HEK293 (cell line): ENCODE results near the gene PCCA.

Experiments used
- CTCF ChIA-PET: fragments of 350-600 bp; formaldehyde crosslinking; extraction: SDS; loops from one replicate; lab custom pipeline; 2021; ENCODE audit warnings: antibody characterized with exemption; lab: Yijun Ruan, JAX
- POLR2A ChIA-PET: fragments of 300-600 bp; formaldehyde crosslinking; extraction: SDS; loops from one replicate; lab custom pipeline; 2020; ENCODE audit warnings: antibody characterized with exemption, inconsistent platforms; lab: Yijun Ruan, JAX
- H3K27ac ChIP-seq: fragments of 200-500 bp; sonication (Bioruptor generic); 2 replicates; pipeline ENCODE4 v1.5.1; 2014; ENCODE audit warnings: low read depth, low read length, control low read depth, inconsistent platforms; ENCODE audit errors: extremely low read depth
- H3K36me3 ChIP-seq, 2 experiments: fragments of 200-500 bp in 1 of 2; sonication (Bioruptor generic) in 1 of 2; 1 replicate in 1 of 2; 2 replicates in 1 of 2; pipeline ENCODE4 v1.5.1; 2014 to 2017; ENCODE audit warnings: inconsistent platforms in 2 of 2, low read length in 2 of 2; ENCODE audit not compliant: control insufficient read depth in 2 of 2, insufficient read depth in 1 of 2
- H3K4me1 ChIP-seq: fragments of 200-500 bp; sonication (Bioruptor generic); 2 replicates; pipeline ENCODE4 v1.5.1; 2014; ENCODE audit warnings: mild to moderate bottlenecking, low read length, inconsistent platforms; ENCODE audit not compliant: control insufficient read depth, insufficient read depth
- H3K4me3 ChIP-seq: 2 replicates; pipeline ENCODE4 v1.5.1; 2011; ENCODE audit warnings: low read depth, mild to moderate bottlenecking, control low read depth, low read length, moderate library complexity
- H3K9me3 ChIP-seq: fragments of 200-500 bp; sonication (Bioruptor generic); 2 replicates; pipeline ENCODE4 v1.5.1; 2014; ENCODE audit warnings: low read depth, low read length, inconsistent platforms; ENCODE audit not compliant: control insufficient read depth, insufficient read depth
- FEZF1 ChIP-seq: fragments of 450-650 bp; formaldehyde crosslinking; IDR thresholded peaks from 2 replicates; pipeline ENCODE4 v1.5.1; 2016; ENCODE audit warnings: missing biosample characterization, missing genetic modification characterization
- INSM2 ChIP-seq: fragments of 450-650 bp; formaldehyde crosslinking; IDR thresholded peaks from 2 replicates; pipeline ENCODE4 v1.5.1; 2016; ENCODE audit warnings: missing biosample characterization, missing genetic modification characterization
- KLF10 ChIP-seq: fragments of 450-650 bp; IDR thresholded peaks from 2 replicates; pipeline ENCODE4 v1.5.1; 2018; ENCODE audit warnings: missing biosample characterization, mild to moderate bottlenecking, missing genetic modification characterization
- PRDM6 ChIP-seq: fragments of 450-650 bp; formaldehyde crosslinking; IDR thresholded peaks from 2 replicates; pipeline ENCODE4 v1.5.1; 2017; ENCODE audit warnings: missing biosample characterization, missing genetic modification characterization
- SCRT1 ChIP-seq: fragments of 450-650 bp; formaldehyde crosslinking; IDR thresholded peaks from 2 replicates; pipeline ENCODE4 v1.5.1; 2016; ENCODE audit warnings: missing biosample characterization, missing genetic modification characterization, borderline replicate concordance
- YY1 ChIP-seq: fragments of 450-650 bp; formaldehyde crosslinking; IDR thresholded peaks from 2 replicates; pipeline ENCODE4 v1.5.1; 2018; ENCODE audit warnings: missing biosample characterization, missing genetic modification characterization
- ZBTB21 ChIP-seq: fragments of 450-650 bp; formaldehyde crosslinking; IDR thresholded peaks from 2 replicates; pipeline ENCODE4 v1.5.1; 2017; ENCODE audit warnings: missing biosample characterization, missing genetic modification characterization
- ZBTB44 ChIP-seq: fragments of 450-650 bp; IDR thresholded peaks from 2 replicates; pipeline ENCODE4 v1.5.1; 2018; ENCODE audit warnings: missing biosample characterization, mild to moderate bottlenecking, missing genetic modification characterization
- ZBTB7A ChIP-seq: fragments of 450-650 bp; formaldehyde crosslinking; IDR thresholded peaks from 2 replicates; pipeline ENCODE4 v1.5.1; 2016; ENCODE audit warnings: low read depth, missing biosample characterization, missing genetic modification characterization
- ZEB2 ChIP-seq: fragments of 450-650 bp; formaldehyde crosslinking; IDR thresholded peaks from 2 replicates; pipeline ENCODE4 v1.5.1; 2016; ENCODE audit warnings: missing biosample characterization, missing genetic modification characterization
- ZNF112 ChIP-seq: fragments of 450-650 bp; formaldehyde crosslinking; IDR thresholded peaks from 2 replicates; pipeline ENCODE4 v1.5.0; 2017; ENCODE audit warnings: missing biosample characterization, missing genetic modification characterization
- ZNF221 ChIP-seq: fragments of 450-650 bp; formaldehyde crosslinking; IDR thresholded peaks from 2 replicates; pipeline ENCODE4 v1.5.1; 2017; ENCODE audit warnings: missing biosample characterization, missing genetic modification characterization, borderline replicate concordance
- ZNF394 ChIP-seq: fragments of 450-650 bp; formaldehyde crosslinking; IDR thresholded peaks from 2 replicates; pipeline ENCODE4 v1.5.1; 2016; ENCODE audit warnings: missing biosample characterization, missing genetic modification characterization, mild to moderate bottlenecking, moderate library complexity, borderline replicate concordance
- ZNF514 ChIP-seq: fragments of 450-650 bp; formaldehyde crosslinking; IDR thresholded peaks from 2 replicates; pipeline ENCODE4 v1.5.1; 2016; ENCODE audit warnings: missing biosample characterization, missing genetic modification characterization
- ZNF555 ChIP-seq: fragments of 450-650 bp; formaldehyde crosslinking; conservative IDR thresholded peaks from 2 replicates; pipeline ENCODE4 v1.5.1; 2017; ENCODE audit warnings: missing biosample characterization, mild to moderate bottlenecking, missing genetic modification characterization, inconsistent platforms
- ZNF558 ChIP-seq: fragments of 450-650 bp; formaldehyde crosslinking; IDR thresholded peaks from 2 replicates; pipeline ENCODE4 v1.5.1; 2016; ENCODE audit warnings: missing biosample characterization, missing genetic modification characterization
- ZNF561 ChIP-seq: fragments of 450-650 bp; IDR thresholded peaks from 2 replicates; pipeline ENCODE4 v1.5.1; 2018; ENCODE audit warnings: missing biosample characterization, missing genetic modification characterization, borderline replicate concordance
- ZNF776 ChIP-seq: fragments of 450-650 bp; formaldehyde crosslinking; IDR thresholded peaks from 2 replicates; pipeline ENCODE4 v1.5.0; 2017; ENCODE audit warnings: missing biosample characterization, missing genetic modification characterization, borderline replicate concordance
- TF ChIP-seq, protein P1 (sequence below): fragments of 450-650 bp; formaldehyde crosslinking; IDR thresholded peaks from 2 replicates; pipeline ENCODE4 v1.5.1; 2016; ENCODE audit warnings: missing biosample characterization, missing genetic modification characterization
- TF ChIP-seq, protein P2 (sequence below): fragments of 450-650 bp; formaldehyde crosslinking; IDR thresholded peaks from 2 replicates; pipeline ENCODE4 v1.5.1; 2016; ENCODE audit warnings: missing biosample characterization, missing genetic modification characterization
- TF ChIP-seq, protein P3 (sequence below): fragments of 450-650 bp; formaldehyde crosslinking; IDR thresholded peaks from 2 replicates; pipeline ENCODE4 v1.5.1; 2016; ENCODE audit warnings: missing biosample characterization, missing genetic modification characterization
- TF ChIP-seq, protein P4 (sequence below): fragments of 450-650 bp; formaldehyde crosslinking; IDR thresholded peaks from 2 replicates; pipeline ENCODE4 v1.5.1; 2016; ENCODE audit warnings: missing biosample characterization, missing genetic modification characterization

The PCCA gene

DNA sequence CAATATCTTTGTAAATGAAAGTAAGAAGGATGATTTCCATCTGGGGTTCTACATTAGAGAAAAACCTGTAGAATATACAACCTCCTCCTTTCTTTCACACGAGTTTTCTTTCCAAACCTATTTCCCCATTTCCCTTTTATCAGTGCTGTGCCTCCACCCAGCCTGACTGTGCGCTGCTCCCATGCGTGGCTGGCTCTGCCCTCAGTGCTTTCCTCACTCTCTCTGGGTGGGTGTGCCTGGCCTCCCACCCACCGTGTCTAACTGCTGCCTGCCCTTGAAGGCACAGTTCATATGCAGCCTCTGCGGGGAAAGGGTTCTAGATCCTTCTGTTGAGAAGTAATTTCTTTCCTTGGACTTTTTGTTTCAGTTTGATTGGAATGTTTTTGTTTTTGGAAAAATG is 70.7 kb downstream of the PCCA start (continued):
- TF ChIP-seq ZEB2 (tag by site-specific recombination) (no peak), ZNF394 (tag by site-specific recombination) (no peak)

- POLR2A ChIA-PET, result no interaction called here
- no peak overlapping the region for H3K4me3 ChIP-seq
- CTCF ChIA-PET, result no interaction called here
Measured at GRCh38 chr13:100160450-100160849, 71.6 kb downstream of the PCCA start.

DNA sequence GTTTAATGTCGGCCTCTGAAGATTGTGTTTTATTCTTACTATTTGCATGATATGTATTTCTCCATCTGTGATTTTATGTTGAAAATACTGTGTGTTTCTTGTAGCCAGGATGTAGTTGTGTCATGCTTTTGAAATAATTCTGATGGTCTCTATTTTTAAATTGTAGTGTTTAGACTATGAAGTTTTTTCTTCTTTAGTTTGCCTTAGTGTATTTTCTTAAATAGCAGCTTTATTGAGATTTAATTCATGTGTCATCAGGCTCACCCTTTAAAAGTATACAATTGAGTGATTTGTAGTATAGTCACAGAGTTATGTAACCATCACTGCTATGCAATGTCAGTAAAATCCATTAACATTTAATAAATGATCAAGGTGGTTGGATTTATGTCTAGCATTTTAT is 74.5 kb downstream of the PCCA start:
- H3K4me3 ChIP-seq, result no peak overlapping the region
- no peak overlapping the region for H3K27ac ChIP-seq
- H3K36me3 ChIP-seq, result no peaks in the 10 kb centered on the region
- H3K9me3 ChIP-seq, result no peaks in the 10 kb centered on the region
- no peaks in the 10 kb centered on the region for H3K4me1 ChIP-seq
- POLR2A ChIA-PET, result interaction anchor here (0.6 kb wide), 1 partner anchor 90 kb away, joined by 3 read pairs; no protein-coding TSS in a partner anchor
- CTCF ChIA-PET, result interaction anchor here (0.7 to 1.4 kb wide), 2 partner anchors 10 to 188 kb away, joined by 3 to 4 read pairs; no protein-coding TSS in a partner anchor
- TF ChIP-seq FEZF1, result no peak
- no peak for TF ChIP-seq ZNF514 (tag by site-specific recombination)
- TF ChIP-seq ZNF558 (tag by site-specific recombination), result no peak
- no peak for TF ChIP-seq ZNF555 (tag by site-specific recombination)
- no peak for TF ChIP-seq ZNF112 (tag by site-specific recombination)
- TF ChIP-seq ZBTB44 (tag by site-specific recombination), result no peak
- TF ChIP-seq, protein P1, sequence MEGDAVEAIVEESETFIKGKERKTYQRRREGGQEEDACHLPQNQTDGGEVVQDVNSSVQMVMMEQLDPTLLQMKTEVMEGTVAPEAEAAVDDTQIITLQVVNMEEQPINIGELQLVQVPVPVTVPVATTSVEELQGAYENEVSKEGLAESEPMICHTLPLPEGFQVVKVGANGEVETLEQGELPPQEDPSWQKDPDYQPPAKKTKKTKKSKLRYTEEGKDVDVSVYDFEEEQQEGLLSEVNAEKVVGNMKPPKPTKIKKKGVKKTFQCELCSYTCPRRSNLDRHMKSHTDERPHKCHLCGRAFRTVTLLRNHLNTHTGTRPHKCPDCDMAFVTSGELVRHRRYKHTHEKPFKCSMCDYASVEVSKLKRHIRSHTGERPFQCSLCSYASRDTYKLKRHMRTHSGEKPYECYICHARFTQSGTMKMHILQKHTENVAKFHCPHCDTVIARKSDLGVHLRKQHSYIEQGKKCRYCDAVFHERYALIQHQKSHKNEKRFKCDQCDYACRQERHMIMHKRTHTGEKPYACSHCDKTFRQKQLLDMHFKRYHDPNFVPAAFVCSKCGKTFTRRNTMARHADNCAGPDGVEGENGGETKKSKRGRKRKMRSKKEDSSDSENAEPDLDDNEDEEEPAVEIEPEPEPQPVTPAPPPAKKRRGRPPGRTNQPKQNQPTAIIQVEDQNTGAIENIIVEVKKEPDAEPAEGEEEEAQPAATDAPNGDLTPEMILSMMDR, result no peak
- TF ChIP-seq, protein P2, sequence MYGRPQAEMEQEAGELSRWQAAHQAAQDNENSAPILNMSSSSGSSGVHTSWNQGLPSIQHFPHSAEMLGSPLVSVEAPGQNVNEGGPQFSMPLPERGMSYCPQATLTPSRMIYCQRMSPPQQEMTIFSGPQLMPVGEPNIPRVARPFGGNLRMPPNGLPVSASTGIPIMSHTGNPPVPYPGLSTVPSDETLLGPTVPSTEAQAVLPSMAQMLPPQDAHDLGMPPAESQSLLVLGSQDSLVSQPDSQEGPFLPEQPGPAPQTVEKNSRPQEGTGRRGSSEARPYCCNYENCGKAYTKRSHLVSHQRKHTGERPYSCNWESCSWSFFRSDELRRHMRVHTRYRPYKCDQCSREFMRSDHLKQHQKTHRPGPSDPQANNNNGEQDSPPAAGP (tag by site-specific recombination), result no peak
- TF ChIP-seq, protein P3, sequence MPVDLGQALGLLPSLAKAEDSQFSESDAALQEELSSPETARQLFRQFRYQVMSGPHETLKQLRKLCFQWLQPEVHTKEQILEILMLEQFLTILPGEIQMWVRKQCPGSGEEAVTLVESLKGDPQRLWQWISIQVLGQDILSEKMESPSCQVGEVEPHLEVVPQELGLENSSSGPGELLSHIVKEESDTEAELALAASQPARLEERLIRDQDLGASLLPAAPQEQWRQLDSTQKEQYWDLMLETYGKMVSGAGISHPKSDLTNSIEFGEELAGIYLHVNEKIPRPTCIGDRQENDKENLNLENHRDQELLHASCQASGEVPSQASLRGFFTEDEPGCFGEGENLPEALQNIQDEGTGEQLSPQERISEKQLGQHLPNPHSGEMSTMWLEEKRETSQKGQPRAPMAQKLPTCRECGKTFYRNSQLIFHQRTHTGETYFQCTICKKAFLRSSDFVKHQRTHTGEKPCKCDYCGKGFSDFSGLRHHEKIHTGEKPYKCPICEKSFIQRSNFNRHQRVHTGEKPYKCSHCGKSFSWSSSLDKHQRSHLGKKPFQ (tag by site-specific recombination), result no peak

More at GRCh38 chr13:100160450-100160849, 71.6 kb downstream of the PCCA start:
- H3K9me3 ChIP-seq, result no peaks in the 10 kb centered on the region
- no peak overlapping the region for H3K27ac ChIP-seq
- no peak for TF ChIP-seq ZNF561 (tag by site-specific recombination)
- TF ChIP-seq YY1, result no peak
- TF ChIP-seq SCRT1, result no peak
- TF ChIP-seq ZBTB7A (tag by site-specific recombination), result no peak
- TF ChIP-seq KLF10 (tag by site-specific recombination), result no peak
- no peak for TF ChIP-seq INSM2 (tag by site-specific recombination)
- TF ChIP-seq ZNF776, result no peak
- TF ChIP-seq PRDM6 (tag by site-specific recombination), result no peak
- TF ChIP-seq, protein P4, sequence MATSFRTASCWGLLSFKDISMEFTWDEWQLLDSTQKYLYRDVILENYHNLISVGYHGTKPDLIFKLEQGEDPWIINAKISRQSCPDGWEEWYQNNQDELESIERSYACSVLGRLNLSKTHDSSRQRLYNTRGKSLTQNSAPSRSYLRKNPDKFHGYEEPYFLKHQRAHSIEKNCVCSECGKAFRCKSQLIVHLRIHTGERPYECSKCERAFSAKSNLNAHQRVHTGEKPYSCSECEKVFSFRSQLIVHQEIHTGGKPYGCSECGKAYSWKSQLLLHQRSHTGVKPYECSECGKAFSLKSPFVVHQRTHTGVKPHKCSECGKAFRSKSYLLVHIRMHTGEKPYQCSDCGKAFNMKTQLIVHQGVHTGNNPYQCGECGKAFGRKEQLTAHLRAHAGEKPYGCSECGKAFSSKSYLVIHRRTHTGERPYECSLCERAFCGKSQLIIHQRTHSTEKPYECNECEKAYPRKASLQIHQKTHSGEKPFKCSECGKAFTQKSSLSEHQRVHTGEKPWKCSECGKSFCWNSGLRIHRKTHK (tag by site-specific recombination), result no peak
- no peak for TF ChIP-seq ZBTB21 (tag by site-specific recombination)
- TF ChIP-seq ZNF221 (tag by site-specific recombination), result no peak
- H3K36me3 ChIP-seq, result peaks cover 0 to 3% of the 10 kb centered on the region in 2 experiments
- no peaks in the 10 kb centered on the region for H3K4me1 ChIP-seq
